HG03135 (cell line): Measurements from ENCODE around the gene ZNF428.

Source experiments
- ATAC-seq: cut with Tn5 transposase; IDR thresholded peaks from one replicate; pipeline ENCODE4 v1.9.1; 2021; ENCODE audit warnings: mild to moderate bottlenecking, moderate library complexity; ENCODE audit not compliant: unreplicated experiment

The ZNF428 gene

DNA sequence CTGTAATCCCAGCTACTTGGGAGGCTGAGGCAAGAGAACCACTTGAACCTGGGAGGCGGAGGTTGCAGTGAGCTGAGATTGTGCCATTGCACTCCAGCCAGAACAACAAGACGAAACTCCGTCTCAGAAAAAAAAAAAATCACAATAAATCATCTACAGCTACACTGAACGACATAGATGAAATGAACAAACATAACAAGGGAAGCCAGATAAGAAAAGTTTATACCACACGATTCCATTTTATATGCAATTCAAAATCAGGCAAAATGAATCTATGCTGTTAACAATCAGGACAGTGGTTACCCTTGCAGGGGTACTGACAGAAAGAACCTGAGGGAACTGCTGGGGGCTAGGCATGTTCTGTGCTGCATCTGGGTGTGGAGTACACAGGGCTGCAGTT, 49.8 kb downstream of the ZNF428 start:
- ATAC-seq = no peak

DNA sequence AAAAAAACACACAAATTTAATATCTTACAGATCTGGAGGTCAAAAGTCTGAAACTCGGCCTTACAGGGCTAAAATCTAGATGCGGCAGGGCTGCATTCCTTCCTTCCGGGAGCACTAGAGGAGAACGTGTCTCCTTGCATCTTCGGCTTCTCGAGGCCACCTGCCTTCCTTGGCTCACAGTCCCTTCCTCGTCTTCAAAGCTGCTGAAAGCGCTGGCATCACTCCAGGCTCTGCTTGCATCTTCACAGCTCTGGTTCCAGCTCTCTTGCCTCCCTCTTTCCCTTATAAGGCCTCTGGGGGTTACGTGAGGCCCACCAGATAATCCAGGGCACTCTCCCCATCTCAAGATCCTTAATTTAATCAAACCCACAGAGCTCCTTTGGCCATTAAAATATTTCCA, 54.6 kb downstream of the ZNF428 start:
- ATAC-seq = no peak

DNA sequence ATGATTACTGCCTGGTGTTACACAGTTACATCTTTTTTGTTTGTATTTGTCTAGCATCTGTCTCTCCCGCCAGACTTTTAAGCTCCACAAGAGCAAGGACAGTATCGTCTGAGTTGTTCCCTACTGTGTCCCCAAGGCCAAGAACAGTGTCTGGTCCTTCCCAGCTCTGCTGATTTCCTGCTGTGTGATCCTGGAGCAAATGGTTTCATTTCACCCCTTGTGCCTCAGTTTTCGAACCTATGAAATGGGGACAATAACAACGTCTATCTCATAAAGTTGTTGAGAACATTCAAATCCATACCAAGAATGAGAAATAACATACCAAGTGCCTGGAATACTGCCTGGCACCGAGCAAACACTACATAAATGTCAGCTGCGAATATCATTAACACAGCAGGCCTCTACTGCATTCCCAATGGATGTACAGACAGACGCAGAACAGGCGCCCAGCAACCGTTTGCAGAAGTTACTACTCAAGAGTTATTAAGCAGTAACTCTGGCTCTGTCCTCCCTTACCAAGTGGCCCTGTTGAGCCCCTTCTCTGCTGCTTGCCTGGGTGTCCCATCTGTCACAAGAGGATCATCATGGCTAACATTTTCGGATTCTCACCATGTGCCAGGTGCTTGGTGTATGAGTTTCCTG, 55.5 kb downstream of the ZNF428 start:
- ATAC-seq = no peak

DNA sequence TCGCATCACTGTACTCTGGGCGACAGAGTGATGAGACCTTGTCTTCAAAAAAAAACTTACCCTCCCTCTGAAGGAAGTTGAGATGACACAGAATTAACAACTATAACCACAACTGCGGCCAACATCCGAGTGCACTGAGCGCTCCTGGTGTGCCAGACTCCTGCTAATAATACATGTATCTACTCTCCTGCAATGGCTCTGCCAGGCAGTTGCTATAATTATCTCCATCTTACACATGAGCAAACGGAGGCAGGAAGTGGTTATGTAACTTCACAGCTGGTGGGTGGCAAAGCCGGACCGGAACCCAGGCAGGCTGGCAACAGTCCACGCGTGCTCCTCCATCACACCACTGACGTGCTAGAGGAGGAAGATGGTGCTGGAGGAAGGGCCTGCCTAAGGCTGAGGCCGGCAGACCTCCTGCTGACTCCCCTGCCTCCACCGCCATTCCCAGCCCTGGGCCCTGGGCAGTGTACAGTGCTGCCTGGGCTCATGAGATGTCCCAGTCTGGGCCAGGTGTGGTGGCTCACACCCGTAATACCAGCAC, 56.7 kb downstream of the ZNF428 start:
- peak; percentile 73 for ATAC-seq

DNA sequence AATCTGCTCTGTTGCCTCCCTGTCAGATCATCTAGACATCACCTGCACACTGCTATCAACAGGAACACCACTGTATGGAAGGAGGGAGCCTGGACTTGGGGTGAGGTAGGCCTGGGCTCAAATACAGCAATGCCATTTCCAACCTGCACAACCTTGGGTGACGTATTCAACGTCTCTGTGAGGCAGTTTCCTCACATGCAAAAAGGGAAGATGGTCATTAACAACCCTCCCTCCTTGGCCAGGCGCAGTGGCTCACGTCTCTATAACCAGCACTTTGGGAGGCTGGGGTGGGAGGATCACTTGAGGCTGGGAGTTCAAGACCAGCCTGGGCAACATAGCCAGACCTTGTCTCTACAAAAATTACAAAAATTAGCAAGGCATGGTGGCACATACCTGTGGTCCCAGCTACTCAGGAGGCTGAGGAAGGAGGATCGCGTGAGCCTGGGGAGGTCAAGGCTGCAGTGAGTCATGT, 57.2 kb downstream of the ZNF428 start:
- ATAC-seq = no peak

DNA sequence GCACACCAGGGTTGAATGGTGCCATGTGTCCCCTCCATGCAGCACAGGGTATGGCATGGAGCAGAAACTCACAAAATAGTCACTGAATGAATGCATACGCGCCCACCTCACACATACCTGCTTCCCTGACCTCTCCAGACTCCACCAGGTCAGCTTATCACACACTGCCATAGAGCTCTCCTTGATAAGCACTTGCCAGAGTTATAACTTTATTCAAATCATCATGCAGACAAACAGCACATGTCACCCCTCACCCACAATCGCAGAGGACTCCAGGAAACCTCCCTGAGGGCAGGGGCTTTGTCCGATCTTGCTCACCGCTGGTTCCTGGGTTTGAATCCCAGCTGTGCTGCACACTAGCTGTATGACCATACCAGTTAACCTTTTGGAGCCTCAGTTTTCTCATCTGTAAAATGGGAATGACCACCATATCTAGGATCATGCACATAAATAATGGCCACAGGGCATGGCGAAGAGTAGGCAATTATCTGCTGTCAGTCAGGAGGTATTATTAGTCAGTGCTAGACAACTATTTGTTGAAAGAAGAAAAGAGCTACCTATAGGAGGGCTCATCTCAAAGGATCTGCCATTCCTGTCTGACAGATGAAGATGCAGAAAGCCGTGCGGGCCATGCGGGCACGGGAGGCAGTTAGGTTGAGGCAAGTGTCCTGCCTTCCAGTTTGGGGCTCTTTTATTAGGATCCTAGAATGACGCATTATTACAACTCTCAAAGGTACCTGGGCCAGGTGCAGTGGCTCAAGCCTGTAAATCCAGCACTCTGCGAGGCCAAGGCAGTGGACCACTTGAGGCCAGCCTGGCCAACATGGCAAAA, 58.1 kb downstream of the ZNF428 start:
- ATAC-seq = no peak

DNA sequence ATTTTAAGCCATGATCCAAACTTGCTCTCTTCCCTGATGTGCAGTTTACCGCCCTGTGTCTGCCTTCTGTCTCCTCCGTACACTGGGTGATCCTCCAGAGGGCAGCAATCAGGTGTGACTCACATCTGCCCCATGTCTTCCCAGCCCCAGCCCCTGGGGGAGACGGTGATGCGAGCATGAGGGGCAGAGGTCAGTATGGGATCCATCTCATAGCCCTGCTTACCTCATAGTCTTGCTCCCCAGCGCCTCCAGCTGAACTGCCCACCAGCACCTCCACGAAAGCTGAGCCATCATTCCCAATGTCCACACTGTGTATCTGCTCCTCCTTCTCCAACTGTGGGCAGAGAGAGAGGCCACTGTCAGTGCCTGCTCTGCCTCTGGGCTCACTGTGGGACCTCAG, 58.7 kb downstream of the ZNF428 start:
- ATAC-seq = no peak
